K562 (cell line): Measurements from ENCODE around the gene GLIPR2. TPM values are rescaled to one million over a fixed set of nuclear protein-coding genes. Genes with fewer than 3 reads are reported as not detected.

Experiments used
- ATAC-seq: fragments of 200-7000 bp; cut with Tn5 transposase; 3 replicates; pipeline ENCODE4 v1.9.1; 2020; ENCODE audit warnings: moderate library complexity
- BruUV-seq: library from RNA; stranded (reverse); fragments of 400-500 nt; replicated peaks from 2 replicates; lab custom pipeline; 2021; lab: Mats Ljungman, UMichigan
- CTCF ChIA-PET: fragments of 300-600 bp; formaldehyde crosslinking; extraction: SDS; loops from one replicate; lab custom pipeline; 2021; ENCODE audit warnings: low intra/inter-chr PET ratio; lab: Yijun Ruan, JAX
- POLR2A ChIA-PET: fragments of 300-600, 350-650 bp; sonication (Branson Sonifier 250); formaldehyde crosslinking; extraction: SDS; loops from one replicate; lab custom pipeline; 2021; ENCODE audit warnings: antibody characterized with exemption, inconsistent platforms; lab: Yijun Ruan, JAX
- DNase-seq, 4 experiments: peaks; one replicate each; pipeline versions ENCODE4 v3.0.0 to v3.0.0-alpha.2; 2011 to 2018; ENCODE audit warnings: low spot score in 3 of 4, mixed read lengths in 3 of 4; ENCODE audit errors: extremely low read depth in 1 of 4
- FAIRE-seq: peaks from 2 replicates; lab custom pipeline; 2011; peaks lifted over from hg19 to GRCh38; lab: Jason Lieb, UNC
- H2AFZ ChIP-seq: 2 replicates; pipeline ENCODE4 v1.6.0; 2011; ENCODE audit warnings: low read depth, low read length, control low read depth, inconsistent platforms
- H3K27ac ChIP-seq: fragments of 200-600 bp; 3 replicates; pipeline ENCODE4 v1.8.0; 2011; ENCODE audit warnings: low read depth, mild to moderate bottlenecking, control low read depth, inconsistent platforms, low read length, moderate library complexity, mixed read lengths; ENCODE audit errors: extremely low read depth
- H3K27me3 ChIP-seq, 2 experiments: fragments of 300-600 bp in 1 of 2; 2 replicates in 1 of 2; 3 replicates in 1 of 2; pipeline versions ENCODE4 v1.6.0 to v1.8.0; 2011; ENCODE audit warnings: inconsistent platforms in 2 of 2, low read length in 2 of 2, mild to moderate bottlenecking in 1 of 2, mixed read lengths in 1 of 2, moderate library complexity in 1 of 2; ENCODE audit not compliant: control insufficient read depth in 2 of 2, insufficient read depth in 2 of 2
- H3K36me3 ChIP-seq: fragments of 300-600 bp; 3 replicates; pipeline ENCODE4 v1.8.0; 2011; ENCODE audit warnings: mild to moderate bottlenecking, low read length, inconsistent platforms; ENCODE audit not compliant: control insufficient read depth, insufficient read depth
- H3K4me1 ChIP-seq, 2 experiments: fragments of 200-600 bp in 1 of 2; replicated peaks in 1 of 2; 2 replicates in 1 of 2; 3 replicates in 1 of 2; pipeline versions ENCODE4 v1.5.1 to v1.8.0; 2011; ENCODE audit warnings: inconsistent platforms in 2 of 2, low read length in 2 of 2, mild to moderate bottlenecking in 1 of 2, mixed read lengths in 1 of 2, moderate library complexity in 1 of 2; ENCODE audit not compliant: control insufficient read depth in 2 of 2, insufficient read depth in 2 of 2
- H3K4me2 ChIP-seq: 2 replicates; pipeline ENCODE4 v1.6.1; 2011; ENCODE audit warnings: low read length, control low read depth, inconsistent platforms, mixed read lengths; ENCODE audit not compliant: insufficient read depth
- H3K4me3 ChIP-seq: fragments of 200-600 bp; sonication (generic), shearing (Covaris generic); 2 replicates; pipeline ENCODE4 v1.5.1; 2016; ENCODE audit warnings: control low read depth, inconsistent platforms
- H3K79me2 ChIP-seq: fragments of 200-600 bp; 3 replicates; pipeline ENCODE4 v1.8.0; 2011; ENCODE audit warnings: low read length, inconsistent platforms; ENCODE audit not compliant: control insufficient read depth, insufficient read depth
- H3K9ac ChIP-seq, 2 experiments: 2 replicates each; pipeline versions ENCODE4 v1.6.0 to v1.6.1; 2011; ENCODE audit warnings: low read depth in 2 of 2, low read length in 2 of 2, control low read depth in 1 of 2, inconsistent platforms in 1 of 2, mild to moderate bottlenecking in 1 of 2, mixed read lengths in 1 of 2; ENCODE audit not compliant: insufficient read depth in 1 of 2
- H3K9me1 ChIP-seq: one replicate; pipeline ENCODE4 v1.6.0; 2011; ENCODE audit warnings: inconsistent platforms, mild to moderate bottlenecking, low read length, moderate library complexity; ENCODE audit not compliant: control insufficient read depth, insufficient read depth
- H3K9me3 ChIP-seq: replicated peaks from 2 replicates; pipeline ENCODE4 v1.5.1; 2011; ENCODE audit warnings: low read depth, low read length, inconsistent platforms; ENCODE audit not compliant: control insufficient read depth, insufficient read depth
- H4K20me1 ChIP-seq: replicated peaks from 2 replicates; pipeline ENCODE4 v1.6.1; 2011; ENCODE audit warnings: low read length, inconsistent platforms, mixed read lengths; ENCODE audit not compliant: control insufficient read depth, insufficient read depth
- CBFA2T2 ChIP-seq: fragments of 450-650 bp; conservative IDR thresholded peaks from 2 replicates; pipeline ENCODE4 v1.6.1; 2017; ENCODE audit warnings: mild to moderate bottlenecking
- CHD2 ChIP-seq: IDR thresholded peaks from 2 replicates; pipeline ENCODE4 v1.6.1; 2011; ENCODE audit warnings: low read depth, low read length
- HNRNPUL1 ChIP-seq: fragments of 200-400 bp; formaldehyde crosslinking; IDR thresholded peaks from 2 replicates; pipeline ENCODE4 v1.6.1; 2017; ENCODE audit warnings: low read length
- MAFG ChIP-seq: fragments of 450-650 bp; conservative IDR thresholded peaks from 2 replicates; pipeline ENCODE4 v1.6.1; 2016; ENCODE audit warnings: missing genetic modification characterization, missing compliant biosample characterization
- POLR2AphosphoS5 ChIP-seq: IDR thresholded peaks from 2 replicates; pipeline ENCODE4 v1.6.1; 2011; ENCODE audit warnings: mild to moderate bottlenecking, low read depth, low read length, moderate library complexity; ENCODE audit not compliant: control insufficient read depth, insufficient read depth
- SMARCA4 ChIP-seq: fragments of 450-650 bp; IDR thresholded peaks from 2 replicates; pipeline ENCODE4 v1.6.1; 2016
- SREBF1 ChIP-seq: fragments of 150-350 bp; IDR thresholded peaks from 2 replicates; pipeline ENCODE4 v1.6.1; 2014; ENCODE audit warnings: antibody characterized with exemption, low read depth, low read length, borderline replicate concordance
- ZNF696 ChIP-seq: fragments of 250-450 bp; sonication (Bioruptor Pico); conservative IDR thresholded peaks from 2 replicates; pipeline ENCODE4 v1.4.0; 2020; ENCODE audit warnings: mild to moderate bottlenecking, moderate library complexity
- WGBS: fragments of 100-300 bp; shearing (Covaris generic); methylation state at CpG from one replicate; pipeline ENCODE4 v1.1.6; 2016; ENCODE audit warnings: low coverage, mixed read lengths; ENCODE audit not compliant: insufficient coverage; ENCODE audit errors: missing lambda C conversion rate; 5-methylcytosine and 5-hydroxymethylcytosine counted together
- in situ Hi-C: fragments of 300-500 bp; cut with MboI; formaldehyde crosslinking; loops from 4 replicates; pipeline ENCODE4 v1.15.0; 2018; ENCODE audit warnings: inconsistent platforms, mixed read lengths
- intact Hi-C: fragments of 100-400 bp; cut with micrococcal nuclease; formaldehyde crosslinking; loops from 2 replicates; pipeline ENCODE4 v1.14.2; 2022
- polyA plus RNA-seq, 8 experiments: library from polyadenylated mRNA; depleted of rRNA in 4 of 8; stranded (reverse) in 5 of 8; unstranded in 3 of 8; fragments of >200 nt; fragmentation: Nextera tagmentation in 2 of 8; fragmentation: Illumina TruSeq in 1 of 8; extraction: Ambion mirVana in 2 of 8; extraction: Trizol in 1 of 8; gene quantifications; 2 replicates each; pipeline versions ENCODE4 v1.2.1 to v1.2.3, GENCODE V29; 2011 to 2014; ENCODE audit warnings: inconsistent platforms in 1 of 8, missing spikeins in 1 of 8
- total RNA-seq, 7 experiments: library from RNA; depleted of rRNA in 6 of 7; stranded (reverse); fragments of >200 nt in 6 of 7; fragmentation: Illumina TruSeq in 2 of 7; extraction: Trizol in 2 of 7; gene quantifications; 2 replicates each; pipeline versions ENCODE4 v1.2.1 to v1.2.3, GENCODE V29; 2011 to 2021; ENCODE audit warnings: low replicate concordance in 1 of 7
- TF ChIP-seq, protein P1 (sequence below): fragments of 450-650 bp; formaldehyde crosslinking; IDR thresholded peaks from 2 replicates; pipeline ENCODE4 v1.4.0; 2020; ENCODE audit warnings: mild to moderate bottlenecking, moderate library complexity
- TF ChIP-seq, protein P2 (sequence below): fragments of 250-450 bp; sonication (Bioruptor Pico); IDR thresholded peaks from 2 replicates; pipeline ENCODE4 v1.4.0; 2020; ENCODE audit warnings: mild to moderate bottlenecking, moderate library complexity, borderline replicate concordance
- TF ChIP-seq, protein P3 (sequence below): sonication (generic); formaldehyde crosslinking; IDR thresholded peaks from 2 replicates; pipeline ENCODE4 v1.8.0; 2023; ENCODE audit warnings: mild to moderate bottlenecking, missing genetic modification reagents

The GLIPR2 gene
- total and polyA plus RNA-seq, 9 of the 15 experiments (the other 6 are each of a cell fraction or from before 2014, with no cell fraction given), result 1.4 to 8.8 (median 2.9) TPM

DNA sequence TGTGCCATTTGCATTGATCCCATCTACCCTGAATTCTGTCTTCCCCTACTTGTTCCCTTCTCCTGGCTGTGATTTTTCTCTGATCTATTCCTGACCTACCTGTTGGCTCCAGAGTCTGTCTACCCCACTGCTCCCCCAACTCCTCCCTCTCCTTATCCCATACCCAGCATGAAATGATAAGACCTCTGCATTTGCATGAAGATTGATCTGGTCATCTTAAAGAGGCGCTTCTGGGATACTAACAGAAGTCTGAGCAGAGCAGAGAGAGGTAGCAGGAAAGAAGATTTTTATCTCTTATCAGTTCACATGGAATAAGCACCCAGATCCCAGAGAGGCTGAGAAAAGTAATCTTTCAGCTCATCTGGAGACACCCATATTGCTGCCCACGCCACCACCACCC lies 18.3 kb upstream of the GLIPR2 start:
- no peak overlapping the region for H3K4me2 ChIP-seq
- no peak overlapping the region for H3K27ac ChIP-seq
- no peaks in the 10 kb centered on the region for H3K9me1 ChIP-seq
- TF ChIP-seq SREBF1 (no peak), ZNF696 (CRISPR knock-in tag) (no peak), HNRNPUL1 (no peak), MAFG (no peak), POLR2AphosphoS5 (no peak), CBFA2T2 (no peak), CHD2 (no peak), SMARCA4 (no peak)
- TF ChIP-seq, protein P1, sequence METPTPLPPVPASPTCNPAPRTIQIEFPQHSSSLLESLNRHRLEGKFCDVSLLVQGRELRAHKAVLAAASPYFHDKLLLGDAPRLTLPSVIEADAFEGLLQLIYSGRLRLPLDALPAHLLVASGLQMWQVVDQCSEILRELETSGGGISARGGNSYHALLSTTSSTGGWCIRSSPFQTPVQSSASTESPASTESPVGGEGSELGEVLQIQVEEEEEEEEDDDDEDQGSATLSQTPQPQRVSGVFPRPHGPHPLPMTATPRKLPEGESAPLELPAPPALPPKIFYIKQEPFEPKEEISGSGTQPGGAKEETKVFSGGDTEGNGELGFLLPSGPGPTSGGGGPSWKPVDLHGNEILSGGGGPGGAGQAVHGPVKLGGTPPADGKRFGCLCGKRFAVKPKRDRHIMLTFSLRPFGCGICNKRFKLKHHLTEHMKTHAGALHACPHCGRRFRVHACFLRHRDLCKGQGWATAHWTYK (CRISPR knock-in tag), result no peak
- TF ChIP-seq, protein P2, sequence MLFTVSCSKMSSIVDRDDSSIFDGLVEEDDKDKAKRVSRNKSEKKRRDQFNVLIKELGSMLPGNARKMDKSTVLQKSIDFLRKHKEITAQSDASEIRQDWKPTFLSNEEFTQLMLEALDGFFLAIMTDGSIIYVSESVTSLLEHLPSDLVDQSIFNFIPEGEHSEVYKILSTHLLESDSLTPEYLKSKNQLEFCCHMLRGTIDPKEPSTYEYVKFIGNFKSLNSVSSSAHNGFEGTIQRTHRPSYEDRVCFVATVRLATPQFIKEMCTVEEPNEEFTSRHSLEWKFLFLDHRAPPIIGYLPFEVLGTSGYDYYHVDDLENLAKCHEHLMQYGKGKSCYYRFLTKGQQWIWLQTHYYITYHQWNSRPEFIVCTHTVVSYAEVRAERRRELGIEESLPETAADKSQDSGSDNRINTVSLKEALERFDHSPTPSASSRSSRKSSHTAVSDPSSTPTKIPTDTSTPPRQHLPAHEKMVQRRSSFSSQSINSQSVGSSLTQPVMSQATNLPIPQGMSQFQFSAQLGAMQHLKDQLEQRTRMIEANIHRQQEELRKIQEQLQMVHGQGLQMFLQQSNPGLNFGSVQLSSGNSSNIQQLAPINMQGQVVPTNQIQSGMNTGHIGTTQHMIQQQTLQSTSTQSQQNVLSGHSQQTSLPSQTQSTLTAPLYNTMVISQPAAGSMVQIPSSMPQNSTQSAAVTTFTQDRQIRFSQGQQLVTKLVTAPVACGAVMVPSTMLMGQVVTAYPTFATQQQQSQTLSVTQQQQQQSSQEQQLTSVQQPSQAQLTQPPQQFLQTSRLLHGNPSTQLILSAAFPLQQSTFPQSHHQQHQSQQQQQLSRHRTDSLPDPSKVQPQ, result no peak
- TF ChIP-seq, protein P3, sequence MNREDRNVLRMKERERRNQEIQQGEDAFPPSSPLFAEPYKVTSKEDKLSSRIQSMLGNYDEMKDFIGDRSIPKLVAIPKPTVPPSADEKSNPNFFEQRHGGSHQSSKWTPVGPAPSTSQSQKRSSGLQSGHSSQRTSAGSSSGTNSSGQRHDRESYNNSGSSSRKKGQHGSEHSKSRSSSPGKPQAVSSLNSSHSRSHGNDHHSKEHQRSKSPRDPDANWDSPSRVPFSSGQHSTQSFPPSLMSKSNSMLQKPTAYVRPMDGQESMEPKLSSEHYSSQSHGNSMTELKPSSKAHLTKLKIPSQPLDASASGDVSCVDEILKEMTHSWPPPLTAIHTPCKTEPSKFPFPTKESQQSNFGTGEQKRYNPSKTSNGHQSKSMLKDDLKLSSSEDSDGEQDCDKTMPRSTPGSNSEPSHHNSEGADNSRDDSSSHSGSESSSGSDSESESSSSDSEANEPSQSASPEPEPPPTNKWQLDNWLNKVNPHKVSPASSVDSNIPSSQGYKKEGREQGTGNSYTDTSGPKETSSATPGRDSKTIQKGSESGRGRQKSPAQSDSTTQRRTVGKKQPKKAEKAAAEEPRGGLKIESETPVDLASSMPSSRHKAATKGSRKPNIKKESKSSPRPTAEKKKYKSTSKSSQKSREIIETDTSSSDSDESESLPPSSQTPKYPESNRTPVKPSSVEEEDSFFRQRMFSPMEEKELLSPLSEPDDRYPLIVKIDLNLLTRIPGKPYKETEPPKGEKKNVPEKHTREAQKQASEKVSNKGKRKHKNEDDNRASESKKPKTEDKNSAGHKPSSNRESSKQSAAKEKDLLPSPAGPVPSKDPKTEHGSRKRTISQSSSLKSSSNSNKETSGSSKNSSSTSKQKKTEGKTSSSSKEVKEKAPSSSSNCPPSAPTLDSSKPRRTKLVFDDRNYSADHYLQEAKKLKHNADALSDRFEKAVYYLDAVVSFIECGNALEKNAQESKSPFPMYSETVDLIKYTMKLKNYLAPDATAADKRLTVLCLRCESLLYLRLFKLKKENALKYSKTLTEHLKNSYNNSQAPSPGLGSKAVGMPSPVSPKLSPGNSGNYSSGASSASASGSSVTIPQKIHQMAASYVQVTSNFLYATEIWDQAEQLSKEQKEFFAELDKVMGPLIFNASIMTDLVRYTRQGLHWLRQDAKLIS (CRISPR knock-in tag), result no peak
- TF ChIP-seq, all 486 proteins: peak for 0
- H3K36me3 ChIP-seq, result no peaks in the 10 kb centered on the region
- ChIA-PET POLR2A (no interaction called here), CTCF (no interaction called here)
- in situ Hi-C loops, result no loop called here
- H3K9me3 ChIP-seq, result no peaks in the 10 kb centered on the region
- peaks cover 0 to 8% of the 10 kb centered on the region in 2 experiments; a peak in 3 of 5 replicates for H3K27me3 ChIP-seq
- WGBS, result 0% methylated on average over 2 of the region's 2 CpGs
- no peak overlapping the region for H2AFZ ChIP-seq
- no peak for FAIRE-seq
- no peak overlapping the region for H3K9ac ChIP-seq
- no peaks in the 10 kb centered on the region for H3K79me2 ChIP-seq
- intact Hi-C loops, result no loop called here
- no peaks in the 10 kb centered on the region; a peak in 1 of 5 replicates for H3K4me1 ChIP-seq
- no peak for ATAC-seq
- no peaks in the 10 kb centered on the region for H4K20me1 ChIP-seq
- no peak overlapping the region for H3K4me3 ChIP-seq
- DNase-seq, result no peak
- BruUV-seq, result no TSS peak
